Stimulated activated CD8-positive, alpha-beta memory T cell treated with anti-CD3 and anti-CD28 coated beads, Interleukin-2, amount 100 ng/mL, for 48 hours (primary cell): ENCODE results near the gene CCDC142.
"Not testable (repeated sequence)": the region's sequence is repeated elsewhere in the genome, so short reads cannot be mapped to it uniquely, and the experiment has no call there.

Experiments used
- DNase-seq, 2 donors: peaks; one replicate each; pipeline ENCODE4 v3.0.0-alpha.2; 2020; ENCODE audit warnings: low read depth in 2 of 2

Gene CCDC142

DNA sequence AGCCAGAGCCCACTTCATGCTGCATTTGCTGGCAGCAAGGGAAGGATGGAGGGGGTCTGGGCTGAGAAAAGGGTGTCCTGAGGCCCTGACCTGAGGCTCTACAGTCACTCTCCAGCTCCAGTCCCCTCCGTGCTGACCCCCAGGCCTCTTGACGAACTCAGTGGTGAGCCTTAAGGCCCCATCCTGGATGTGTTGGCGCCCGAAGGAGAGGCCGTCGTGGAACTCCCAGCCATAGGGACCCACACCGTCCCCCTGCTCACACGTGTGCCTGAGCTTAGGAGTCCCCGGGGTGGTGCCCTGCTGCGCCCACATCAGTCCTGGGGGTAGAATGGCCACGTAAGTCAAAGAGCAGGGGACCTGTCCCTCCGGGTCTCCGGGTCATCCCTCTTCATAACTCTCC lies 18.4 kb downstream of the CCDC142 start:
- DNase-seq: no peak

- DNase-seq: no peak
These were observed 20.1 kb downstream of the CCDC142 start for GRCh38 chr2:74462786-74463105.

GRCh38 chr2:74462054-74462785 lies 20.6 kb downstream of the CCDC142 start:
- no peak for DNase-seq

DNA sequence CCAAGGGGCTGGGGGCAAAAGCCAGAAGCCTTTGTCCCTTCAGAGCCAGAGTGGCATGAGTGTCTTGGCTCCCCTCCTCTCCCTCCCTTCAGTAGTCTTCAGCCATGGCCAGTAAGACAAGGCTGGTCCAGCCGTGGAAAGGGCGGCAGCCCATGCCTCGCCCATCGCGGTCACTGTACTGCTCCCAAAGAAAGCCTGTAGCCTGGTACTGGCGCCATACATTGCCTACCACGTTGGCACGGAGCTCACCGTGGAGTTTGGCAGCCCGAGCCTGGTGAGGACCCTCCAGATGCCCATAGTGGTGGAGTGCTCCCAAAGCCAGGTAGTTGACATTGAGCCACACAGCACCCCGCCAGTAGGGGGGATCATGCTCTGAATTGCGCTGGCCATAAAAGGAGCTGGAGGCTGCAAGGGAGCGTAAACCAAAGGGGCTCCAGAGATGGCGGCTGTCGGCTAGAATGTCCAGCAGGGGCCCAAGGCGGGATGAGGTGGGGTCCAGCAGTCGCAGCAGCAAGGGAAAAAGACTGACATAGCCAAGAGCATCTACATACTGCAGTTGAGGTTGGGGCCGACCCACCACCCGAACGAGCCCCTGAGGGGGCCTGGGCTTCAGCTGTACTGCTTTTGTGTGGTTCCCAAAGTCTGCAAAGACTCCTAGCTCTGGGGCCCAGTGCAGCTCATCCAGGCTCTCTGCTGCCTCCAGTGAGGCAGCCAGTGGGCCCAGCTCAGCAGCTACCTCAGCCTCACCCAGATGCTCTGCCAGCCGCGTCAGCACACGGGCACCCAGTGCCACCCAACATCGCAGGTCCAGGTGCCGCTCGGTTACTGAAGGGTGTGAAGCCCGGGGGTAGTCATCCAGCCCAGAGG lies 21.4 kb downstream of the CCDC142 start:
- DNase-seq: no peak

DNA sequence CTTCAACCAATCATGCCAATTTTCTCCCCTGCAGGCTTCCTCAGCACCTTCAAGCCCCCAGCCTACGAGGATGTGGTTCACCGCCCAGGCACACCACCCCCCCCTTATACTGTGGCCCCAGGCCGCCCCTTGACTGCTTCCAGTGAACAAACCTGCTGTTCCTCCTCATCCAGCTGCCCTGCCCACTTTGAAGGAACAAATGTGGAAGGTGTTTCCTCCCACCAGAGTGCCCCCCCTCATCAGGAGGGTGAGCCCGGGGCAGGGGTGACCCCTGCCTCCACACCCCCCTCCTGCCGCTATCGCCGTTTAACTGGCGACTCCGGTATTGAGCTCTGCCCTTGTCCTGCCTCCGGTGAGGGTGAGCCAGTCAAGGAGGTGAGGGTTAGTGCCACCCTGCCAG lies 22.6 kb downstream of the CCDC142 start:
- not testable (repeated sequence) for DNase-seq

GRCh38 chr2:74459503-74460118 lies 23.2 kb downstream of the CCDC142 start:
- DNase-seq: not testable (repeated sequence)

- no peak for DNase-seq
These were observed 23.8 kb downstream of the CCDC142 start for GRCh38 chr2:74458938-74459363.

- DNase-seq: peak; percentile 92 to 96
These were observed 24.5 kb downstream of the CCDC142 start, which contains the start of gene WBP1 for GRCh38 chr2:74458132-74458937. Gene WBP1 (plus strand): TSS chr2:74458438. CDS start chr2:74458603, 165 bp downstream.

DNA sequence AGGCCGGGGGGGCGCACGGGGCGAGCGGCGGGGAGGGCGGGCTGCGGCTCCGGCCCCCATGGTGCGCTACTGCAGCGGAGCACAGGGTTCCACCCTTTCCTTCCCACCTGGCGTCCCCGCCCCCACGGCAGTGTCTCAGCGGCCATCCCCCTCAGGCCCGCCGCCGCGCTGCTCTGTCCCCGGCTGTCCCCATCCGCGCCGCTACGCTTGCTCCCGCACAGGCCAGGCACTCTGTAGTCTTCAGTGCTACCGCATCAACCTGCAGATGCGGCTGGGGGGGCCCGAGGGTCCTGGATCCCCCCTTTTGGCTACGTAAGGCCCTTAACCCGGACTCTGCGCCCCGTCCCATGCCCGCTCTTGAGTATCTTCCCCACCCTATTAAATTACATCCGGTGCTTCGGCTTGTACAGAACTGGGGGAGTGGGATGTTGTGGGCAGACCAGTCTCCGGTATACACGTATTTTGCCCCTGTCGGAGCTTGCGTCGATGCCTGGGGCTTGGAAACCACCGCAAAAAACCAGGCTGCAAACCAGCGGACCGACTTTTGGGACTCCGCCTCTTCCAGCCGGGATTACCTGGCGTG lies 25.2 kb downstream of the CCDC142 start:
- peak; percentile 75 to 82 for DNase-seq

DNA sequence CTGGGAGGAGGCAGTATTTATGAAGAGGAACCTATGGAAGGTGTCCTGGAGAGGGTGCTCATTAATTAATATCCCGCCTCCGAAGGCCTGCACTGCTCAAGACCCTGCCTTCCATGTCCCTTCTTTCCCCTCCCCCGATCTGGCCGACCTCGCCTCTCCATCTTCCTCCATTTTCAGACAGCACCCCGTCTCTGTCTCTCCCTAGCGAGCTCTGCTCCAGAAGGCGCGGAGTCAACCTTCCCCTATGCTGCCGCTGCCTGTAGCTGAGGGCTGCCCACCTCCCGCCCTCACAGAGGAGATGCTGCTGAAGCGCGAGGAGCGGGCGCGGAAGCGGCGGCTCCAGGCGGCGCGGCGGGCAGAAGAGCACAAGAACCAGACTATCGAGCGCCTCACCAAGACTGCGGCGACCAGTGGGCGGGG lies 25.7 kb downstream of the CCDC142 start:
- no peak for DNase-seq

- peak; percentile 88 to 96 for DNase-seq
These were observed 27.9 kb downstream of the CCDC142 start, which contains the start of gene INO80B for GRCh38 chr2:74454654-74455511. Gene INO80B (plus strand): TSS chr2:74455087. CDS start chr2:74455117, 30 bp downstream.

GRCh38 chr2:74450570-74451190 lies 32.1 kb downstream of the CCDC142 start:
- no peak for DNase-seq

GRCh38 chr2:74448771-74449170 lies 34.0 kb downstream of the CCDC142 start:
- no peak for DNase-seq

GRCh38 chr2:74447230-74447999 lies 35.4 kb downstream of the CCDC142 start:
- DNase-seq: no peak

DNA sequence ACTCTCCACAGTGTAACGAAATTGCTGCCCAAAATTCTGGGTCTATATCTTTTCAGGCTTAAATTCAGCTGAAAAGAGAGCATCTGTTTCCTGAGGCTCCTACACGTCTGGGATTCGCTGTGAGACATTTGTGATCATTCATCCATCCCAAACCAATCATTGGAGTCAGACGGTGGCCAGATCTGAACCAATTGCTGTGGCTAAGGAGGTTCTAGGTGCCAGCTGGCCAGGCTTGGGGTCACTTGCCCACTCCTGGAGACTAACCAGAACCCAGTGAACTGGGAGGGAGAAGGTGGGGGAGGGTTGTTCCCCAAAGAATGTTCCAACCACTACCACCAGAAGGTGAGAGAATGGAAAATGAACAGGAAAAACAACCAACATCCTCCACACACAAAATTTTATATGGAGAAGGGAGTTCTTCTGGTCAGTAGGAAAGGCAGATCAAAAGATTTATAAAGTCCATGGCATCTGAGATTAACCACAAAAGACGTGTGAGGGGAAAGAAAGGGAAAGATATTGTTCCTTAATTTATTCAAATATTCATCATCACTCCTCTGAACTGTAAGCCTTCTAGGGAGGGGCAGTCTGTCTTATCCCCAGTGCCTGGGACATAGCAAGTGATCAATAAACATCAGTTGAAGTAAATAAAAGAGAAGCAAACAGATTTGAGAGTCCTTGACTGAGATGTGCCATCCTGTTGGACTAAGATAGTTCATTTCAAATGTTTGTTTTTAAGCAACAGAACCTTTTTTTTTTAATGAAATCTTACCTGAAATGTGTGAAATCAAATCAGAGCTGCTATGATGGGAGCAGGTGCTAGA lies 38.1 kb downstream of the CCDC142 start:
- DNase-seq: no peak

DNA sequence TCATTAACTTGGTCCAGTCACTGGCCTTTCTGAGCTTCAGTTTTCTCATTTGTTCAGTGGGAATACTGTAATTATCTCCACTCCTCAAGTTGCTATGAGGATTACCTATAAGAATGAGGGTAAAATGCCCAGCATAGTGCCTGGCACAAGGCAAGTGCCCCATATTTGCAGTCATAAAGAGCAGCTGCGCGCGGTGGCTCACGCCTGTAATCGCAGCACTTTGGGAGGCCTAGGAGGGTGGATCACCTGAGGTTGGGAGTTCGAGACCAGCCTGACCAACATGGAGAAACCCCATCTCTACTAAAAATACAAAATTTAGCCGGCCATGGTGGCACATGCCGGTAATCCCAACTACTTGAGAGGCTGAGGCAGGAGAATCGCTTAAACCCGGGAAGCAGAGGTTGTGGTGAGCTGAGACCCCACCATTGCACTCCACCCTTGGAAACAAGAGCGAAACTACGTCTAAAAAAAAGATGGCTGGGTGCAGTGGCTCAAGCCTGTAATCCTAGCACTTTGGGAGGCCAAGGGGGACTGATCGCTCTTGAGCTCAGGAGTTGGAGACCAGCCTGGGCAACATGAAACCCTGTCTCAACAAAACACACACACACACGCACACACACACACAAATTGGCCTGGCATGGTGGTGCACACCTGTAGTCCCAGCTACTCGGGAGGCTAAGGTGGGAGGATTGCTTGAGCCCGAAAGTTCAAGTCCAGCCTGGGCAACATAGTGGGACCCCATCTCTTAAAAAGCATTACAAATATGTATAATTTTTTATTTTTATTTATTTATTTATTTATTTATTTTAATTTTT lies 40.1 kb downstream of the CCDC142 start:
- not testable (repeated sequence) for DNase-seq
